GM23248 (cell line): ENCODE data around the gene PRKCE. TPM values are rescaled to one million over a fixed set of nuclear protein-coding genes. Genes with fewer than 3 reads are reported as not detected.
A peak's percentile ranks its signal among the peaks of the same experiment; 100 is the strongest.

ENCODE experiments used
- DNase-seq: peaks from one replicate; pipeline ENCODE4 v3.0.0-alpha.2; 2015
- H2AFZ ChIP-seq: fragments of 200-600 bp; sonication (generic); 2 replicates; pipeline ENCODE4 v1.6.1; 2016; ENCODE audit warnings: antibody characterized with exemption
- H3F3A ChIP-seq: fragments of 200-600 bp; sonication (generic); 2 replicates; pipeline ENCODE4 v1.6.1; 2016; ENCODE audit warnings: mild to moderate bottlenecking, antibody characterized with exemption, mixed run types; ENCODE audit not compliant: insufficient read depth
- H3K27ac ChIP-seq: fragments of 200-600 bp; sonication (generic); 2 replicates; pipeline ENCODE4 v1.5.1; 2016; ENCODE audit warnings: mild to moderate bottlenecking
- H3K27me3 ChIP-seq: fragments of 200-600 bp; sonication (generic); replicated peaks from 2 replicates; pipeline ENCODE4 v1.6.1; 2016; ENCODE audit warnings: mild to moderate bottlenecking; ENCODE audit not compliant: insufficient read depth
- H3K36me3 ChIP-seq: fragments of 200-600 bp; sonication (generic); 2 replicates; pipeline ENCODE4 v1.6.1; 2016; ENCODE audit warnings: low read depth, mild to moderate bottlenecking
- H3K4me1 ChIP-seq: fragments of 200-600 bp; sonication (generic); 2 replicates; pipeline ENCODE4 v1.6.1; 2016; ENCODE audit warnings: mild to moderate bottlenecking; ENCODE audit not compliant: insufficient read depth
- H3K4me2 ChIP-seq: fragments of 200-600 bp; sonication (generic); one replicate; pipeline ENCODE4 v1.6.1; 2016; ENCODE audit warnings: mild to moderate bottlenecking; ENCODE audit not compliant: unreplicated experiment
- H3K4me3 ChIP-seq: fragments of 200-600 bp; sonication (generic); 2 replicates; pipeline ENCODE4 v1.5.1; 2016; ENCODE audit warnings: mild to moderate bottlenecking
- H3K79me2 ChIP-seq: fragments of 200-600 bp; sonication (generic); 2 replicates; pipeline ENCODE4 v1.6.1; 2016; ENCODE audit warnings: mild to moderate bottlenecking; ENCODE audit not compliant: insufficient read depth
- H3K9ac ChIP-seq: fragments of 200-600 bp; sonication (generic); 2 replicates; pipeline ENCODE4 v1.6.1; 2016; ENCODE audit warnings: mild to moderate bottlenecking
- H3K9me2 ChIP-seq: fragments of 200-600 bp; sonication (generic); 2 replicates; pipeline ENCODE4 v1.6.1; 2016; ENCODE audit warnings: mixed run types, mild to moderate bottlenecking, moderate library complexity; ENCODE audit not compliant: insufficient read depth
- H3K9me3 ChIP-seq: fragments of 200-600 bp; sonication (generic); one replicate; pipeline ENCODE4 v1.6.1; 2017; ENCODE audit warnings: low read depth
- H4K20me1 ChIP-seq: fragments of 200-600 bp; sonication (generic); 2 replicates; pipeline ENCODE4 v1.6.0; 2016; ENCODE audit not compliant: insufficient read depth
- EZH2 ChIP-seq: fragments of 200-600 bp; sonication (generic); IDR thresholded peaks from 2 replicates; pipeline ENCODE4 v1.6.1; 2018; ENCODE audit warnings: antibody characterized with exemption, mild to moderate bottlenecking; ENCODE audit not compliant: insufficient read depth, poor library complexity, severe bottlenecking
- EZH2phosphoT487 ChIP-seq: fragments of 200-600 bp; sonication (generic); IDR thresholded peaks from 2 replicates; pipeline ENCODE4 v1.6.1; 2018; ENCODE audit warnings: antibody characterized with exemption, moderate library complexity, mild to moderate bottlenecking, low read depth; ENCODE audit not compliant: insufficient read depth
- WGBS, 2 experiments: methylation state at CpG; one replicate each; pipeline ENCODE4 v1.1.6; 2015 to 2017; ENCODE audit warnings: low lambda C conversion rate in 2 of 2, low coverage in 1 of 2; ENCODE audit errors: missing lambda C conversion rate in 2 of 2; 5-methylcytosine and 5-hydroxymethylcytosine counted together
- in situ Hi-C: fragments of 300-500 bp; cut with MboI; formaldehyde crosslinking; loops from 2 replicates; pipeline ENCODE4 v1.15.0; 2020
- polyA plus RNA-seq: library from polyadenylated mRNA; unstranded; fragments of >200 nt; fragmentation: Nextera tagmentation; extraction: Ambion mirVana; gene quantifications from 2 replicates; pipeline ENCODE4 v1.2.1, GENCODE V29; 2016
- total RNA-seq: library from RNA; depleted of rRNA; stranded (reverse); fragments of >200 nt; shearing (Covaris generic); gene quantifications from 2 replicates; pipeline ENCODE4 v1.2.3, GENCODE V29; 2014

The PRKCE gene
- total and polyA plus RNA-seq, 2 experiments from 2014 or later: 5.9 to 7.0 TPM

DNA sequence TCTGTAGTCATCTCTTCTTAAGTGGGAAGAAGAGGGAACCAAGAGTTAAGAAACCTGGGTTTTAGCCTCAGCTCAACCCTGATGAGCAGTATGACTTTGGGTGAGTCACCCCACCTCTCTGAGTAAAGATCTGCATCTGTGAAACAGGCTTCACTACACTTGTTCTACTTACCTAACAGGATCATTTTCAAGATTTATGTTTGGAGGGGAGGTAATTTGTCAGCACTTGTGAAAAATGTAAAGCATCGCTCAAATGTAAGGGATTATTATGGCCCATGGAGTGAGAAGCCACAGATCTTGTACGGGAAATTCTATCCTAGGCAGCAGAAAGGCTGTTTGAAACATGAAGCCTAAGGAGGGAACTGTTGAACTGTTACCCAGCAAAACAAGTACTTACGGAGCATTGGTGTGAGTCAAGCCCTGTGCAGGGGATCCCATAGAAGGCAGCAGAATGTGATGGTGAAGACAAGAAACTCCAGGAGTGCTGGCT is 160.6 kb downstream of the PRKCE start:
- in situ Hi-C loops: no loop called here

GRCh38 chr2:45813003-45813941 is 161.8 kb downstream of the PRKCE start:
- Histone ChIP-seq H3K36me3 (no peaks in the 10 kb centered on the region), H3F3A (peaks cover 8% of the 10 kb centered on the region; the same call in 1 of the 2 replicates), H4K20me1 (peaks cover 8% of the 10 kb centered on the region; the same call in 1 of the 2 replicates), H3K9ac (no peak overlapping the region), H3K9me2 (no peaks in the 10 kb centered on the region), H3K4me1 (peaks cover 18% of the 10 kb centered on the region), H3K27me3 (no peaks in the 10 kb centered on the region), H3K79me2 (peaks cover 62% of the 10 kb centered on the region), H3K4me2 (no peak overlapping the region), H2AFZ (no peak overlapping the region), H3K9me3 (no peaks in the 10 kb centered on the region), H3K27ac (no peak overlapping the region), H3K4me3 (no peak overlapping the region)
- no peak for TF ChIP-seq EZH2phosphoT487
- no peak for TF ChIP-seq EZH2
- WGBS, 2 experiments: 77 to 82% methylated on average over 13 of the region's 13 CpGs
- in situ Hi-C loops: no loop called here
- no peak for DNase-seq

More for the DNA sequence above, 160.6 kb downstream of the PRKCE start:
- TF ChIP-seq EZH2 (no peak), EZH2phosphoT487 (no peak)
- no peaks in the 10 kb centered on the region for H3K27me3 ChIP-seq
- H3K9ac ChIP-seq: no peak overlapping the region
- 86 to 90% methylated on average over 3 of the region's 3 CpGs for WGBS, 2 experiments
- H2AFZ ChIP-seq: no peak overlapping the region
- H3K27ac ChIP-seq: no peak overlapping the region
- no peaks in the 10 kb centered on the region for H3K9me3 ChIP-seq
- H3K36me3 ChIP-seq: no peaks in the 10 kb centered on the region
- peak; percentile 82 for DNase-seq
- H4K20me1 ChIP-seq: 0 out of 2 replicates have a peak, but pooled peaks cover 8% of the 10 kb centered on the region
- H3K4me2 ChIP-seq: no peak overlapping the region
- H3K4me1 ChIP-seq: peaks cover 18% of the 10 kb centered on the region
- no peaks in the 10 kb centered on the region for H3K9me2 ChIP-seq
- H3K79me2 ChIP-seq: peaks cover 64% of the 10 kb centered on the region
- no peak overlapping the region for H3K4me3 ChIP-seq
- H3F3A ChIP-seq: peaks cover 8% of the 10 kb centered on the region; the same call in 1 of the 2 replicates

GRCh38 chr2:45814488-45814887 is 163.0 kb downstream of the PRKCE start:
- Histone ChIP-seq H3K27ac (no peak overlapping the region), H3K9ac (no peak overlapping the region), H3K36me3 (no peaks in the 10 kb centered on the region), H3K4me1 (peaks cover 18% of the 10 kb centered on the region), H3K4me3 (no peak overlapping the region), H3K4me2 (no peak overlapping the region), H3F3A (peaks cover 8% of the 10 kb centered on the region; the same call in 1 of the 2 replicates), H3K79me2 (peaks cover 51% of the 10 kb centered on the region), H3K27me3 (no peaks in the 10 kb centered on the region), H4K20me1 (peaks cover 8% of the 10 kb centered on the region; the same call in 1 of the 2 replicates), H2AFZ (no peak overlapping the region), H3K9me3 (no peaks in the 10 kb centered on the region), H3K9me2 (no peaks in the 10 kb centered on the region)
- DNase-seq: no peak
- WGBS, 2 experiments: 32 to 37% methylated on average over 3 of the region's 3 CpGs
- TF ChIP-seq EZH2phosphoT487 (no peak), EZH2 (no peak)
- in situ Hi-C loops: no loop called here

GRCh38 chr2:45814951-45815621 is 163.6 kb downstream of the PRKCE start:
- in situ Hi-C loops: no loop called here
- H4K20me1 ChIP-seq: peaks cover 8% of the 10 kb centered on the region; the same call in 1 of the 2 replicates
- WGBS, 2 experiments: 92 to 94% methylated on average over 2 of the region's 2 CpGs
- H3K9me2 ChIP-seq: no peaks in the 10 kb centered on the region
- H3K9ac ChIP-seq: no peak overlapping the region
- H3K27ac ChIP-seq: no peak overlapping the region
- no peaks in the 10 kb centered on the region for H3K27me3 ChIP-seq
- H3K36me3 ChIP-seq: no peaks in the 10 kb centered on the region
- H3K9me3 ChIP-seq: no peaks in the 10 kb centered on the region
- peaks cover 18% of the 10 kb centered on the region for H3K4me1 ChIP-seq
- no peak for DNase-seq
- H3F3A ChIP-seq: peaks cover 8% of the 10 kb centered on the region; the same call in 1 of the 2 replicates
- H3K4me3 ChIP-seq: no peak overlapping the region
- TF ChIP-seq EZH2: no peak
- TF ChIP-seq EZH2phosphoT487: no peak
- H3K79me2 ChIP-seq: peaks cover 48% of the 10 kb centered on the region
- H2AFZ ChIP-seq: no peak overlapping the region
- no peak overlapping the region for H3K4me2 ChIP-seq
